ENCODE measurements around the gene SLC4A2. TPM values are rescaled to one million over a fixed set of nuclear protein-coding genes. Genes with fewer than 3 reads are reported as not detected.

Gene SLC4A2
- total RNA-seq, 2 donors from 2014 or later = 76.7 to 169 TPM

DNA sequence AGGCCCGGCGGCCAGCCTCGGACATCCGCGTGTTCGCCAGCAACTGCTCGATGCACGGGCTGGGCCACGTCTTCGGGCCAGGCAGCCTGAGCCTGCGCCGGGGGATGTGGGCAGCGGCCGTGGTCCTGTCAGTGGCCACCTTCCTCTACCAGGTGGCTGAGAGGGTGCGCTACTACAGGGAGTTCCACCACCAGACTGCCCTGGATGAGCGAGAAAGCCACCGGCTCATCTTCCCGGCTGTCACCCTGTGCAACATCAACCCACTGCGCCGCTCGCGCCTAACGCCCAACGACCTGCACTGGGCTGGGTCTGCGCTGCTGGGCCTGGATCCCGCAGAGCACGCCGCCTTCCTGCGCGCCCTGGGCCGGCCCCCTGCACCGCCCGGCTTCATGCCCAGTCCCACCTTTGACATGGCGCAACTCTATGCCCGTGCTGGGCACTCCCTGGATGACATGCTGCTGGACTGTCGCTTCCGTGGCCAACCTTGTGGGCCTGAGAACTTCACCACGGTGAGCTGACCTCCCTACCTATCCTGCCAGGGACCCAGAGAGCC, 10.4 kb upstream of the SLC4A2 start:
- Histone ChIP-seq H3K4me1 (peaks cover 7% of the 10 kb centered on the region), H3K9me3 (no peaks in the 10 kb centered on the region), H3K36me3 (no peaks in the 10 kb centered on the region), H3K27ac (no peak overlapping the region), H3K27me3 (no peaks in the 10 kb centered on the region), H3K4me3 (no peak overlapping the region), H3K9ac (ENCODE audit: low read depth in 2 of 2, low read length in 2 of 2) (no peak overlapping the region)
- intact Hi-C loops (cut with DNase I) = no loop called here
- TF ChIP-seq, protein P1, sequence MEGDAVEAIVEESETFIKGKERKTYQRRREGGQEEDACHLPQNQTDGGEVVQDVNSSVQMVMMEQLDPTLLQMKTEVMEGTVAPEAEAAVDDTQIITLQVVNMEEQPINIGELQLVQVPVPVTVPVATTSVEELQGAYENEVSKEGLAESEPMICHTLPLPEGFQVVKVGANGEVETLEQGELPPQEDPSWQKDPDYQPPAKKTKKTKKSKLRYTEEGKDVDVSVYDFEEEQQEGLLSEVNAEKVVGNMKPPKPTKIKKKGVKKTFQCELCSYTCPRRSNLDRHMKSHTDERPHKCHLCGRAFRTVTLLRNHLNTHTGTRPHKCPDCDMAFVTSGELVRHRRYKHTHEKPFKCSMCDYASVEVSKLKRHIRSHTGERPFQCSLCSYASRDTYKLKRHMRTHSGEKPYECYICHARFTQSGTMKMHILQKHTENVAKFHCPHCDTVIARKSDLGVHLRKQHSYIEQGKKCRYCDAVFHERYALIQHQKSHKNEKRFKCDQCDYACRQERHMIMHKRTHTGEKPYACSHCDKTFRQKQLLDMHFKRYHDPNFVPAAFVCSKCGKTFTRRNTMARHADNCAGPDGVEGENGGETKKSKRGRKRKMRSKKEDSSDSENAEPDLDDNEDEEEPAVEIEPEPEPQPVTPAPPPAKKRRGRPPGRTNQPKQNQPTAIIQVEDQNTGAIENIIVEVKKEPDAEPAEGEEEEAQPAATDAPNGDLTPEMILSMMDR (IDR thresholded peaks at IDR 0.05) = no peak
- no peak for DNase-seq

DNA sequence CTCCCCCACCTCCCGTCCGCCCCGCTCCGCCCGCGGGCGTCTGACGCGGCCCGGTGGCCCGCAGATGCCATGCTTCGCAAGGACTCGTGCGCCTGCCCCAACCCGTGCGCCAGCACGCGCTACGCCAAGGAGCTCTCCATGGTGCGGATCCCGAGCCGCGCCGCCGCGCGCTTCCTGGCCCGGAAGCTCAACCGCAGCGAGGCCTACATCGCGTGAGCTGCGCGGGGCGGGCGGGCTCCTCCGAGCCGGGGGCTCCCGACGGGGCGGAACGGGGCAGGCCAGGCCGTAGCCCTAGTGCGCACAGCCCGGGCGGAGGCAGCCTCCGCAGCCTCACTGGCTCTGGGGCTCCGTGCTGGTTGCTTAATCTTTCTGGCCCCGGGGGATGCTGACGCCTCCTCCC, 8.3 kb upstream of the SLC4A2 start:
- Histone ChIP-seq H3K4me1 (peaks cover 7% of the 10 kb centered on the region), H3K9ac (ENCODE audit: low read depth in 2 of 2, low read length in 2 of 2) (no peak overlapping the region), H3K27me3 (no peaks in the 10 kb centered on the region), H3K9me3 (no peaks in the 10 kb centered on the region), H3K4me3 (no peak overlapping the region), H3K27ac (no peak overlapping the region), H3K36me3 (no peaks in the 10 kb centered on the region)
- TF ChIP-seq, protein P1 (IDR thresholded peaks at IDR 0.05) = no peak
- peak; percentile 45 for DNase-seq
- intact Hi-C loops (cut with DNase I) = no loop called here

DNA sequence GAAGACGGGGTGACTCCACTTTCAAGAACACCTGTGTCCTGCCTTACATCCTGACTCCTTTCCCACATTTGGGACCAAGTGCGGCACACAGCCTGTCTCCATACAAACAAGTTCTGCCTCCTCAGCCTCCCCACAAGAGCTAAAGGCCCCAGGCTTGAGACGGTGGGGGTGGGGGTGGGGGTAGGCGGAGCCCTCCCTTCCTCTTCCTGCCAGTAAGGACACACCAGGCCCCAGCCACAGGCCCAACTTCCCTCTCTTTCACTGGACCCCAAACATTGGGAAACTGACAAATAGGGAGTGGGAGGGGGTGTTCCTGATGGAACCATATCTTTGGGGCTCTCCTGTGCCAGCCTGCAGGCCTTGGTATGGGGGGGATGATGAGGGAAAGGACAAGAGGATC, 6.3 kb upstream of the SLC4A2 start:
- H3K27me3 ChIP-seq = no peaks in the 10 kb centered on the region
- H3K4me3 ChIP-seq = no peak overlapping the region
- H3K27ac ChIP-seq = no peak overlapping the region
- TF ChIP-seq, protein P1 (IDR thresholded peaks at IDR 0.05) = no peak
- H3K36me3 ChIP-seq = no peaks in the 10 kb centered on the region
- intact Hi-C loops (cut with DNase I) = no loop called here
- H3K9ac ChIP-seq (ENCODE audit: low read depth in 2 of 2, low read length in 2 of 2) = no peak overlapping the region
- no peak for DNase-seq
- H3K4me1 ChIP-seq = peaks cover 14% of the 10 kb centered on the region
- no peaks in the 10 kb centered on the region for H3K9me3 ChIP-seq

DNA sequence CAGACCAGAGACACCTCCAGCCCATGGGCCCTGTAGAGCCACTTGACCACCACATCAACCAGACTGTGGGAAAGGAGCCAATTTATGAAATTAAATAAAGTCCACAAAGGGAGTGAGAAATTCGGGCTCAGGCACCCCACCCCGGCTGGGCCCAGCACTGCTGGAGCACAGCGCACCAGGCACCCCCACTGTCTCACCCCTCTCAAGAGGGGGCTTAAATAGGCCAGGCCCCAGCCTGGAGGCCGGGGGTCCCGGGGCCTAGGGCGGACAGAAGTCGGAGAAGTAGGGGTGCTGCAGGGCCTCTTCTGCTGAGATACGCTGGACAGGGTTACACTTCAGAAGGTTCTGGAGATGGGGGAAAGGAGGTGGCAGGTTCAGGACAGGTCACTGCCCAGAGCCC, 5.6 kb upstream of the SLC4A2 start:
- Histone ChIP-seq H3K9me3 (no peaks in the 10 kb centered on the region), H3K27me3 (no peaks in the 10 kb centered on the region), H3K4me1 (peaks cover 14% of the 10 kb centered on the region), H3K4me3 (no peak overlapping the region), H3K9ac (ENCODE audit: low read depth in 2 of 2, low read length in 2 of 2) (no peak overlapping the region), H3K36me3 (no peaks in the 10 kb centered on the region), H3K27ac (no peak overlapping the region)
- no peak for DNase-seq
- intact Hi-C loops (cut with DNase I) = no loop called here
- TF ChIP-seq, protein P1 (IDR thresholded peaks at IDR 0.05) = no peak

DNA sequence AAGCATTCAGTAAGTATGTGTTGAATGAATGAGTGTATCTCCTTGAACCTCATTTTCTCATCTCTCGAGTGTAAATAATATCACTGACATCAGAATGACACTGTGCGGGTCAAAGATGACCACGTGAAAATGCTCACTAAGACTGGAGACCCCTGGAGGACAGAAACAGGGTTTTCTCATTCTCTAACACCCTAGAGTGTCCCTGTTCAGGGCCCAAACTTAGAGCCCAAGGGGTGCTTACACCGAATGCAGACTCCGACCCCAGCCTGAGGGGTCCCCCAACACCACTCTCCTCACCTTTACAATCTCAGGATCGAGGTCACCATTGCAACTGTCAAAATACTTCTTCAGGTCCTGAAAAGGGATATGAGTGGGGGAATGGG, 3.1 kb upstream of the SLC4A2 start:
- Histone ChIP-seq H3K36me3 (no peaks in the 10 kb centered on the region), H3K9me3 (no peaks in the 10 kb centered on the region), H3K4me3 (no peak overlapping the region), H3K9ac (ENCODE audit: low read depth in 2 of 2, low read length in 2 of 2) (no peak overlapping the region), H3K4me1 (peaks cover 20% of the 10 kb centered on the region), H3K27me3 (no peaks in the 10 kb centered on the region), H3K27ac (no peak overlapping the region)
- TF ChIP-seq, protein P1 (IDR thresholded peaks at IDR 0.05) = no peak
- DNase-seq = no peak
- intact Hi-C loops (cut with DNase I) = no loop called here
